ENCODE results near the gene DOCK2.

DOCK2 gene

DNA sequence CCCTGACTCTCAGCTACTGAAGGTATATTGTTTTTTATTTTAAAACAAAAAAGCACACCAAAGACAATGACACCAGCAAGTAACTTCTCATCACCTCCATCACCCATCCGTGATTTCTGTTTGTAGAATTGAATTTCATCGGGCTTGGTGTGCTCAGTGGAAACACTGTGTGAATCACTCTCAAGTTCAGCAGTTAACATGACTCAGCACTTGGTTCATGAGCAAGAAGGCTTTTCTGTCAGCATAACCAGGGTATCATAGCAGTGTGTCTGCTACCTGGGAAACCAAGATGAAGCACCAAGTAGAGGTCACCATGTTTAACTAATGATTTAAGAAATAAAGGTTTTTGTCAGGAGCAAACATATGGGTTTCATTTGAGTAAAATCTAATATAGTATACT is 219.5 kb downstream of the DOCK2 start:
- FAIRE-seq: peak; percentile 96
- peak; percentile 92 for DNase-seq (ENCODE audit: low spot score)

DNA sequence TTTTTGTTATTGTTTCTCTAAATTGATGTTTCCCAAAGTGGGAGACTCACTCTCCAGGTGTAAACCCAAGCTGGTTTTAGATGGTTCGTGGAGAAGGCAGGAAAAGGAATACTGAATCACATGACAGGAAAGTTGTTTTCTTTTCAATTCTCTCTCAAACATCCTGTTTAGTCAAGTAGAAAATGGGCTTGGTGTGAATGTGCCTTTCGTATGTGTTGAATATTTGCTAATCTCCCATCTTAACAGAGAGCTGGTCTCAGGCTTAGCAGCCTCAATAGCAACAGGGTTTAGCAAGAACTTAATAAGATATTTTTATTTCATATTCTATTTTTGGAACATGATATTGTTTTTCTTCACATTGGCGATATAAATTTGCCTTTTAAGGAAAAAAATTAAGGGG is 223.5 kb downstream of the DOCK2 start:
- DNase-seq (ENCODE audit: low spot score) (no peak), FAIRE-seq (no peak)

DNA sequence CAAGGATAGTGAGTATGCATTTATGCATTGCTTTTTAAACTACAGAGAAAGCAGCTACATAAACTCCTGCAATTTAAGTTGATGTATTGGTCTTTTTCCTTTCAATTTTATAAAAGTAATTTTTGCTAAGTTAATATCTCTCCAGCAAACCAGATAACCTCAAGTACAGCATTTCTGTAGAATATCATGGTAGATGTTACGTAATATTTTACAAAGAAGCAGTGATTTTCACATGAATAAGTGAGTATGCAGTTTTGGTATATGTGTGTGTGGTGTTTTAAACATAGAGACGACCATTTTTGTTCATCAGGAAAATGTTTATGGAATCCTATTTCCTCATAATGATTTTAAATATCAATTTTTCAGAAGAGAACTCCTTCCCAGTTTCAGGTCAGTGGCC is 224.4 kb downstream of the DOCK2 start:
- FAIRE-seq (no peak), DNase-seq (ENCODE audit: low spot score) (no peak)

DNA sequence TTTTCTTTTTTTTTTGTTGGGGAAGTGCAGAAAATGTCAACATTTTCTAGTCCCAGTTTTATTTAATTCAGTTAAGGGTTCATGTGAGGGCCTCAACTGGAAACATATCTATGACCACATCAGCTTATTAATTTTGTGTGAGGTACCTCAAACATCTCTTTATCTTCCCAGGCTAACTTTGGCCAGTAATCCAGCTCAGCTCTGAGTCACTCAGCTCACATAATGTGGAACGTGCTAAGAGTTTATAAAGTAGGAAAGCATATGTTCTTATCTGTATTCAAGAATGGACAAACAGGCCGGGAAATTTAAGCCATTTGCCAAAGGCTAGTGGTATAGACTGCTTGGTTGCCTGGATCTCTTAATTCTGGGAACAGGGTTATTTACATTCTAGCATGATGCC is 224.9 kb downstream of the DOCK2 start:
- DNase-seq (ENCODE audit: low spot score) (no peak), FAIRE-seq (no peak)

- no peak for FAIRE-seq
Measured at GRCh38 chr5:169862391-169862811, 225.3 kb downstream of the DOCK2 start.

GRCh38 chr5:169864483-169864882 is 227.4 kb downstream of the DOCK2 start:
- FAIRE-seq: no peak
- no peak for DNase-seq (ENCODE audit: low spot score)

More at GRCh38 chr5:169862391-169862811, 225.3 kb downstream of the DOCK2 start:
- DNase-seq (ENCODE audit: low spot score): no peak

- DNase-seq (ENCODE audit: low spot score) (no peak), FAIRE-seq (no peak)
Measured at GRCh38 chr5:169867347-169867746, 230.3 kb downstream of the DOCK2 start.

GRCh38 chr5:169869066-169869465 is 232.0 kb downstream of the DOCK2 start:
- no peak for DNase-seq (ENCODE audit: low spot score)
- no peak for FAIRE-seq

DNA sequence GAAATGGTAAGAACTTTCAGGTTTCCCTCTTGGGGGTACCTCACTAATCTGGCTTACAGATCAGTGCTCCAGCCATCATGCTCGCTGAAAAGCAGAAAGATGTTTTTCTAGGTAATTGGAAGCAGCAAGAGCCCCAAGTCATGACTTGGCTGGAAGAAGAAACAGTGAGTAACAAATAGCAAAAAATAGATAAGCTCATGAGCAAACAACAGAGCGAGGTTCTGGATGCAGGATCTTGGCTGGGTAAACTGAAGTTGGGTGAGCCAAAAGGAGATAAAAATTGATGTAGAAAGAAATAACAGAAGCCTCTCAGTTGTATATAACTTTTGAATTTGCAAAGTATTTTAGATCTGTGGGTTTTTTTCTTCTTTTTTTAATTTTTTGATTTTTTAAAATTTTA is 233.1 kb downstream of the DOCK2 start:
- no peak for FAIRE-seq
- DNase-seq (ENCODE audit: low spot score): no peak

- DNase-seq (ENCODE audit: low spot score): no peak
- FAIRE-seq: no peak
Measured at GRCh38 chr5:169871826-169872490, 234.9 kb downstream of the DOCK2 start.

GRCh38 chr5:169873642-169874041 is 236.6 kb downstream of the DOCK2 start:
- DNase-seq (ENCODE audit: low spot score): no peak
- no peak for FAIRE-seq

DNA sequence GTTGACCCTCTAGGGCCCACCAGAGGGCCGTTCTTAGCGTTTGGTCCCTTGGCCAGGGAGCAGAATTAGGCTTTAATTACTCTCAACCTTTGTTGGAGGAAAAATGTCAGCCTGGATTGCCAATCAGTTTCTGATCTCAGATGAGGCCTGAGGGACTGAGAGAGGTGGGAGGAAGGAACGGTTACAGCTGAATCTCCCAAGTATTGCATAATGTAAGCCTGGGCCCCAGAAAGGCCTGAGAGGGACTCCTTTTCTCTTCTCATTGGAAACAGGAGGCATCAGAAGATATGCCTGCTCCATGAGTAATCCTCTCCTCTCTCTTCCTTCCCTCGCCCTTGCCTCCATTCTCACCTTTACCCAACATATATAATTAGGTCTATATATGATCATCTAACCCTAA is 237.5 kb downstream of the DOCK2 start:
- DNase-seq (ENCODE audit: low spot score): no peak

GRCh38 chr5:169875091-169875728 is 238.1 kb downstream of the DOCK2 start:
- FAIRE-seq (no peak), DNase-seq (ENCODE audit: low spot score) (no peak)

More for the DNA sequence above, 237.5 kb downstream of the DOCK2 start:
- no peak for FAIRE-seq

DNA sequence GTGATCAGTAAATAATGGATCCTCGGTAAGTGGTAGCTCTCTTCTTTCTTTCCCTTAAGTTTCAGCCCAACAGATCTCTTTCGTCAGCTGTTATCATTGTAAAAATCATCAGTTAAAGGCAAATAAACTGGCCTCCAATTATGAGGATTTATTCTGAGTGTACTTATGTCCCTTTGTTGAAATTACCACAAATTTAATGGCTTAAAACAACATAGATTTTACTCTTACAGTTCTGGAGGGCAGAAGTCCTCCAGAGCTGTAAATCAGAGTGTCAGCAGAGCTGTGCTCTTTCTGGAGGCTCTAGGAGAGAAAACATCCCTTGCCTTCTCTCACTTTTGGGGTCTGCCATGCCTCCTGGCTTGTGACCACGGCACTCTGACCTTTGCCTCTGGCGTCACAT is 238.7 kb downstream of the DOCK2 start:
- DNase-seq (ENCODE audit: low spot score) (no peak), FAIRE-seq (no peak)

DNA sequence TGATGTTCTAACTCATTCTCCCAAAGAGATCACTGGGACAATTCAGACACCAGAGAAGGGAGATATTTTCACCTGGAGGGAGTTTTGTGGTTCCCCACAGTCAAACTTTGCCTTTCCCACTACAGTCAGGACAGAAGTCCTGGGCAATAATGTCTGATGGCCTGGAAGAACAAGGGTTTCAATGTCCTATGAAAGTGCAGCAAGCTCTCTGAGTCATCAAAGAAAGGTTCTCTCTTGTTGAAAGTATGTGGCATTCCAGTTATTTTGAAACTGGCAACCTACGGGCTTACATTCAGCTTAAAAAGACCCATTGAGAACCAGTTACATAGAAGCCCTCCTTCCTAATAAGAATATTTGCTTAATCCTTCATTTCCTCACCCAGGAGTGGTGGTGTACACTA is 239.3 kb downstream of the DOCK2 start:
- DNase-seq (ENCODE audit: low spot score): no peak
- FAIRE-seq: no peak

DNA sequence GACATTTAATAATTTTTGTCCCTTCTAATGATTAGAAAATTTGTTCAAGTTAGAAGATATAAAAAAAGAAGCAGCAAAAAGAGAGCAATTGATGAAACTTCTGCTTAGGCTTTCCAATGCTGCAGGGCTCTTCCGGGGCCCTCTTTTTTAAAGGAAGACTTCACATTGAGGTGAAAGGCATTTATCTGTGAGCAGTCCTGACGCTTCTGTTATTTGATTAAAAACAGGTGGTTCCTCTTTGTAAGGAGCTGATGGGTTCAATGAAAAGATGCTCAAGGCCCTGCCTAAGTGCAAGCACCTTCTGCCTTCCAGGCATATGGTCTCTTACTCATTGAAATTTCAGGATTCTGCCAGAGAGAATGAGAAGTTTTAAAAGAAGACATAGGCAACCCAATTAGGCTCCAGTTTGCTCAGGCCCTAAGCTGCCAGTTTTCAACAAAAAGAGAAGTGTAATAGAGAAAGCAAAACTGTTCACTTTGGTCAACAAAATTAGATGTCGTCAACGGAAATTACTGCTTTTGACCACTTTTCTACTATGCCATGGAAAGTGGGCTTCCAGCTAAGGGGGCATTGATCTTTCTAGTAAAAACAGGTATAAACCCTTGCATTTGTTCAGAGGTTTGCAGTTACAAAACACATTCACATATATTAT is 243.1 kb downstream of the DOCK2 start:
- DNase-seq (ENCODE audit: low spot score): no peak
- FAIRE-seq: no peak

DNA sequence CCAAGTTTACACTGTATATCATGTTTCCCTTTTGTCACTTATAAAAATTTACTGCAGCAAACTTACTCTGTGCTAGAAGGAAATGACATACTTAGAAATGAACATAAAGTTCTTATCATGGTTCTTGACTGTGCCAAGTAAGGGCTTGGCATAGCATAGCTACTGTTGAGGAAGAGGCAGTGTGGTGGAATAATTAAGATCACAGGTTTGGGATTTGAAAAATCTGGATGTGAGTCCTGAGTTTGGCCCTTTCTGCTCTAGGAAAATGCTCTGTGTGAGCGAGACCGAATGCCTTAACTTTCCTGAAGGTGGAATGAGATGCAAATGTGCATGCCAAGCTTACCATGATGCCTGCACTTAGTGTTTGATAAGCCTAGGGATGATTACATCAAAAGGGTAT is 243.7 kb downstream of the DOCK2 start:
- DNase-seq (ENCODE audit: low spot score): no peak
- no peak for FAIRE-seq

DNA sequence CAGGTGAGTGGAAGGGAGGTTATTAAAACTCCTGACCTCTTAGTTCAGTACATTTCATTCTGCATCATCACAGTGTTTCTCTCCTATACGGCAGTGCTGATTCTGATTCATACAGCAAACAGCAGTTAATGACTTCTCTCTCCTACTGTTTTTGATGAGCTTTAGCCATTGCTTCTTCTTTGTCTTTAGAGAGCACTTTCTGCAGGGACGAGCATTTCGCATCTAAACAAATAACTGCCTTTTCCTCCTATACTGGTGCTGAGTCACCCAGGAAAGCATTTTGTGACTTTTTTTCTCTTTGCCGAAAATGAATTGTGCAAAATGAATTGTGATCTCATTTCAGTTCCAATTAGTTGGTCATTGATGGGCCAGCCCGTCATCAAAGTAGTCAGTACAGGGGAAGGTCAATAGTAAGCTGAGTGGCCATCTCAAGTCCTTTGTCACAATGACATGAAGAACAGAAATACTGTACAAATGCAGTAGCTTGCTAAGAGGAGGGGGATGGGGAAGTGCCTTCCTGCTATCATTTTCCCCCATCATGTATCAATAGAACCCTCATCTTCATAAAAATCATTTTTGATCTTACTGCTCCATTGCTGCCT is 244.7 kb downstream of the DOCK2 start:
- DNase-seq (ENCODE audit: low spot score) (no peak), FAIRE-seq (no peak)

DNA sequence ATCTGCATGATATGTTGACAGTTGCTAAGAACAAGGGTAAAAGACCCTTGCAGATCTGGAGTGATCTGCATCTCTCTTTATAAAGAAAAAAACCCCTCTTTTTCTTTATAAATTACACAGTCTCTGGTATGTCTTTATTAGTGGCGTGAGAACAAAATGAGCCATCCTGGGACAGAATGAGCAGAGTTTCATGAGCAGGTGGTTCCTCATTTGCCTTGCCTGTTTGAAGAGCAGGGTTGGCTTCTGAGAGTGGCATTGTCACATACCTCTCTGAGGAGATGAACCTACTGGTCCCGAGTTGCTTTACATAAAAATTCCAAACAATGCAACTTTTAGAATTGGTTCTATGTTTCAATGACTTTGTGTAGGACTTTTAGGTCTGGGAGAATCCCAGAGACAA is 249.0 kb downstream of the DOCK2 start:
- DNase-seq (ENCODE audit: low spot score) (no peak), FAIRE-seq (no peak)

DNA sequence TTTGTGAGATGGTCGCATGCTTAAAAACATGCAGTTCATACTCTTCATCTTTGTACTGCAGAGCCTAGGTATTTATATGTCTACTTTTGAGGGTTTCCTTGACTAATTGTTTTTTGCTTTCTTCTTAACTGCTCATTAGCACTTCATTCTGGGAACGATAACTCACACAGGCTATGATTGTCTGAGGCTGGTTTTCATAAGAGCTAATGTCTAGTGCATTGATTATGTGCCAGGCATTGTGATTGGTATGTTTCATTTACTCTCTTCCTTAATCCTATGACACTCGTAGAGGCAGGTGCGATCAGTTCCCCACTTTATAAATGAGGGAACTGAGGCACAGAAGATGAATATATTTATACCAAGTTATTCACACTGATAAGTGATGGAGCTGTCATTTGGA is 249.6 kb downstream of the DOCK2 start:
- no peak for DNase-seq (ENCODE audit: low spot score)
- FAIRE-seq: no peak

- FAIRE-seq (no peak), DNase-seq (ENCODE audit: low spot score) (no peak)
Measured at GRCh38 chr5:169889572-169889971, 252.5 kb downstream of the DOCK2 start.

GRCh38 chr5:169893010-169893409 is 255.9 kb downstream of the DOCK2 start:
- DNase-seq (ENCODE audit: low spot score) (no peak), FAIRE-seq (no peak)

Data from RCC 7860 (cell line).